OCI-LY3 (cell line): ENCODE data around the gene PLCL1.

Experiments
- CTCF ChIP-seq: fragments of 200-600, 300-600 bp; sonication (generic); IDR thresholded peaks from 2 replicates; pipeline ENCODE4 v1.5.1; 2014; ENCODE audit warnings: antibody characterized with exemption, low read length, low read depth
- EZH2phosphoT487 ChIP-seq: fragments of 200-600 bp; shearing (Covaris generic); IDR thresholded peaks from 2 replicates; pipeline ENCODE4 v1.6.1; 2018; ENCODE audit warnings: antibody characterized with exemption, mixed run types, low read depth

GRCh38 chr2:197940382-197940781 lies 136.0 kb downstream of the PLCL1 start:
- no peak for TF ChIP-seq EZH2phosphoT487
- no peak for TF ChIP-seq CTCF
